Gastroesophageal sphincter (tissue), 3 donors: ENCODE measurements around the gene MCRIP1.

Experiments
- CTCF ChIP-seq, 4 experiments: fragments of 200-600 bp in 2 of 4; fragments of 450-650 bp in 2 of 4; sonication (generic) in 1 of 4; IDR thresholded peaks; one replicate each; pipeline ENCODE4 v1.5.1; 2017 to 2019; ENCODE audit warnings: antibody characterized with exemption in 4 of 4, mild to moderate bottlenecking in 2 of 4, moderate library complexity in 2 of 4
- POLR2A ChIP-seq, 2 donors: fragments of 450-650 bp; IDR thresholded peaks; one replicate each; pipeline ENCODE4 v1.6.1; 2017; ENCODE audit warnings: antibody characterized with exemption in 2 of 2, mild to moderate bottlenecking in 2 of 2, moderate library complexity in 1 of 2
- POLR2AphosphoS5 ChIP-seq: sonication (generic); formaldehyde crosslinking; IDR thresholded peaks from one replicate; pipeline ENCODE4 v1.6.1; 2017; ENCODE audit warnings: antibody characterized with exemption

GRCh38 chr17:81806461-81807209 is 26.5 kb downstream of the MCRIP1 start:
- TF ChIP-seq POLR2A (IDR thresholded peaks at IDR 0.05) (no peak), CTCF (IDR thresholded peaks at IDR 0.05) (no peak), POLR2AphosphoS5 (no peak)
